Activated naive CD4-positive, alpha-beta T cell treated with anti-CD3 and anti-CD28 coated beads for 36 hours (primary cell): Measurements from ENCODE around the gene LGALS9. TPM values are rescaled to one million over a fixed set of nuclear protein-coding genes. Genes with fewer than 3 reads are reported as not detected.
"Not testable (repeated sequence)": the region's sequence is repeated elsewhere in the genome, so short reads cannot be mapped to it uniquely, and the experiment has no call there.

ENCODE experiments used
- CTCF ChIA-PET: fragments of 350-600 bp; sonication (Branson Sonifier 250); formaldehyde crosslinking; loops from one replicate; lab custom pipeline; 2021; ENCODE audit warnings: antibody characterized with exemption; lab: Charles Lee
- DNase-seq: peaks from one replicate; pipeline ENCODE4 v3.0.0-alpha.2; 2020
- H3K27ac Mint-ChIP-seq: one replicate; pipeline ENCODE4 v1.8.0; 2021; ENCODE audit warnings: mild to moderate bottlenecking, mixed read lengths
- H3K27me3 Mint-ChIP-seq: one replicate; pipeline ENCODE4 v1.8.0; 2021; ENCODE audit warnings: low read depth, mixed read lengths
- H3K36me3 Mint-ChIP-seq: one replicate; pipeline ENCODE4 v1.8.0; 2021; ENCODE audit warnings: low read depth, mixed read lengths
- H3K4me1 Mint-ChIP-seq: one replicate; pipeline ENCODE4 v1.8.0; 2021; ENCODE audit warnings: low read depth, mixed read lengths
- H3K4me3 Mint-ChIP-seq: one replicate; pipeline ENCODE4 v1.8.0; 2021; ENCODE audit warnings: mild to moderate bottlenecking, moderate library complexity, mixed read lengths
- H3K9me3 Mint-ChIP-seq: one replicate; pipeline ENCODE4 v1.8.0; 2021; ENCODE audit warnings: mixed read lengths
- intact Hi-C: fragments of 100-400 bp; cut with micrococcal nuclease; formaldehyde crosslinking; loops from one replicate; pipeline ENCODE4 v1.15.1; 2023
- total RNA-seq, 2 experiments: library from RNA; stranded (reverse); gene quantifications; one replicate each; pipeline ENCODE4 v1.2.3, GENCODE V29; 2021

The LGALS9 gene
- total RNA-seq, 2 experiments from 2014 or later: 80.2 to 81.1 TPM

GRCh38 chr17:27645621-27646020, 14.6 kb downstream of the LGALS9 start:
- intact Hi-C loops, H3K27me3 Mint-ChIP-seq, H3K4me1 Mint-ChIP-seq, H3K4me3 Mint-ChIP-seq, H3K9me3 Mint-ChIP-seq, H3K36me3 Mint-ChIP-seq, H3K27ac Mint-ChIP-seq, DNase-seq: not testable (repeated sequence)
- CTCF ChIA-PET: interaction anchor here (1.8 to 9.4 kb wide), 2 partner anchors 36 to 43 kb away, joined by 7 to 124 read pairs; no protein-coding TSS in a partner anchor

GRCh38 chr17:27646232-27646631, 15.2 kb downstream of the LGALS9 start:
- H3K4me1 Mint-ChIP-seq: no peaks in the 10 kb centered on the region
- H3K27ac Mint-ChIP-seq: no peak overlapping the region
- intact Hi-C loops: no loop called here
- no peaks in the 10 kb centered on the region for H3K9me3 Mint-ChIP-seq
- H3K4me3 Mint-ChIP-seq: no peak overlapping the region
- CTCF ChIA-PET: interaction anchor here (1.0 to 9.4 kb wide), 5 partner anchors 9 to 410 kb away, joined by 3 to 124 read pairs (median 7); no protein-coding TSS in a partner anchor
- DNase-seq: no peak
- H3K27me3 Mint-ChIP-seq: no peaks in the 10 kb centered on the region
- peaks cover 3% of the 10 kb centered on the region for H3K36me3 Mint-ChIP-seq

GRCh38 chr17:27647765-27648164, 16.8 kb downstream of the LGALS9 start:
- DNase-seq: no peak
- CTCF ChIA-PET: interaction anchor here (0.9 to 9.4 kb wide), 6 partner anchors 25 to 411 kb away, joined by 3 to 124 read pairs (median 4); no protein-coding TSS in a partner anchor
- H3K9me3 Mint-ChIP-seq: no peaks in the 10 kb centered on the region
- intact Hi-C loops: loop anchor here (1.0 kb wide), 1 partner anchor 44 kb away; no protein-coding TSS in a partner anchor
- H3K4me3 Mint-ChIP-seq: no peak overlapping the region
- no peaks in the 10 kb centered on the region for H3K27me3 Mint-ChIP-seq
- peaks cover 3% of the 10 kb centered on the region for H3K36me3 Mint-ChIP-seq
- H3K4me1 Mint-ChIP-seq: no peaks in the 10 kb centered on the region
- no peak overlapping the region for H3K27ac Mint-ChIP-seq

GRCh38 chr17:27649111-27649571, 18.2 kb downstream of the LGALS9 start:
- CTCF ChIA-PET: interaction anchor here (1.3 to 9.4 kb wide), 2 partner anchors 10 to 47 kb away, joined by 4 to 124 read pairs; no protein-coding TSS in a partner anchor
- H3K9me3 Mint-ChIP-seq, H3K27ac Mint-ChIP-seq, H3K27me3 Mint-ChIP-seq, H3K4me3 Mint-ChIP-seq, DNase-seq, H3K36me3 Mint-ChIP-seq, intact Hi-C loops, H3K4me1 Mint-ChIP-seq: not testable (repeated sequence)

- Mint-ChIP-seq H3K4me3 (no peak overlapping the region), H3K9me3 (no peaks in the 10 kb centered on the region), H3K36me3 (peaks cover 1% of the 10 kb centered on the region), H3K4me1 (peaks cover 6% of the 10 kb centered on the region), H3K27ac (no peak overlapping the region), H3K27me3 (no peaks in the 10 kb centered on the region)
- CTCF ChIA-PET: interaction anchor here (1.0 to 9.4 kb wide), 9 partner anchors 10 to 311 kb away, joined by 3 to 124 read pairs (median 9); no protein-coding TSS in a partner anchor
- DNase-seq: no peak
- intact Hi-C loops: no loop called here
Measured at GRCh38 chr17:27649929-27650328, 18.9 kb downstream of the LGALS9 start.

- peaks cover 6% of the 10 kb centered on the region for H3K4me1 Mint-ChIP-seq
- H3K27ac Mint-ChIP-seq: no peak overlapping the region
- peaks cover 1% of the 10 kb centered on the region for H3K36me3 Mint-ChIP-seq
- DNase-seq: no peak
- no peaks in the 10 kb centered on the region for H3K9me3 Mint-ChIP-seq
- intact Hi-C loops: loop anchor here (1.0 kb wide), 4 partner anchors 48 to 412 kb away; no protein-coding TSS in a partner anchor
- H3K4me3 Mint-ChIP-seq: no peak overlapping the region
- no peaks in the 10 kb centered on the region for H3K27me3 Mint-ChIP-seq
- CTCF ChIA-PET: interaction anchor here (0.6 to 9.4 kb wide), 30 partner anchors 9 to 414 kb away, joined by 3 to 124 read pairs (median 4); no protein-coding TSS in a partner anchor
Measured at GRCh38 chr17:27650836-27651235, 19.8 kb downstream of the LGALS9 start.

GRCh38 chr17:27651411-27652345, 20.7 kb downstream of the LGALS9 start:
- Mint-ChIP-seq H3K27ac (no peak overlapping the region), H3K9me3 (no peaks in the 10 kb centered on the region), H3K27me3 (no peaks in the 10 kb centered on the region), H3K36me3 (peaks cover 1% of the 10 kb centered on the region), H3K4me3 (no peak overlapping the region), H3K4me1 (peaks cover 6% of the 10 kb centered on the region)
- intact Hi-C loops: loop anchor here (1.0 kb wide), 4 partner anchors 48 to 412 kb away; no protein-coding TSS in a partner anchor
- peak; percentile 86 for DNase-seq
- CTCF ChIA-PET: interaction anchor here (0.6 to 9.4 kb wide), 34 partner anchors 8 to 455 kb away, joined by 3 to 124 read pairs (median 4); no protein-coding TSS in a partner anchor

GRCh38 chr17:27653449-27653971, 22.5 kb downstream of the LGALS9 start:
- H3K27ac Mint-ChIP-seq, H3K4me1 Mint-ChIP-seq, H3K36me3 Mint-ChIP-seq, intact Hi-C loops, H3K4me3 Mint-ChIP-seq, DNase-seq, H3K27me3 Mint-ChIP-seq, H3K9me3 Mint-ChIP-seq: not testable (repeated sequence)
- CTCF ChIA-PET: interaction anchor here (0.7 to 9.4 kb wide), 16 partner anchors 9 to 417 kb away, joined by 3 to 124 read pairs (median 8); no protein-coding TSS in a partner anchor

- intact Hi-C loops: loop anchor here (1.0 to 2.0 kb wide), 2 partner anchors 102 to 225 kb away; no protein-coding TSS in a partner anchor
Measured at GRCh38 chr17:27654136-27654535, 23.1 kb downstream of the LGALS9 start.

GRCh38 chr17:27654654-27655524, 23.9 kb downstream of the LGALS9 start:
- no peaks in the 10 kb centered on the region for H3K9me3 Mint-ChIP-seq
- peak; percentile 82 for DNase-seq
- H3K4me1 Mint-ChIP-seq: peaks cover 6% of the 10 kb centered on the region
- H3K27me3 Mint-ChIP-seq: no peaks in the 10 kb centered on the region
- H3K27ac Mint-ChIP-seq: no peak overlapping the region
- no peaks in the 10 kb centered on the region for H3K36me3 Mint-ChIP-seq
- intact Hi-C loops: loop anchor here (1.0 to 2.0 kb wide), 2 partner anchors 101 to 224 kb away; no protein-coding TSS in a partner anchor
- H3K4me3 Mint-ChIP-seq: no peak overlapping the region
- CTCF ChIA-PET: interaction anchor here (0.6 to 7.1 kb wide), 51 partner anchors 8 to 594 kb away, joined by 3 to 94 read pairs (median 4); no protein-coding TSS in a partner anchor

More at GRCh38 chr17:27654136-27654535, 23.1 kb downstream of the LGALS9 start:
- no peak for DNase-seq
- Mint-ChIP-seq H3K36me3 (no peaks in the 10 kb centered on the region), H3K4me1 (peaks cover 6% of the 10 kb centered on the region), H3K27me3 (no peaks in the 10 kb centered on the region), H3K4me3 (no peak overlapping the region), H3K27ac (no peak overlapping the region), H3K9me3 (no peaks in the 10 kb centered on the region)
- CTCF ChIA-PET: interaction anchor here (0.6 to 7.1 kb wide), 44 partner anchors 9 to 595 kb away, joined by 3 to 94 read pairs (median 4); no protein-coding TSS in a partner anchor

GRCh38 chr17:27655525-27656111, 24.6 kb downstream of the LGALS9 start:
- intact Hi-C loops: loop anchor here (2.0 kb wide), 1 partner anchor 223 kb away; no protein-coding TSS in a partner anchor
- CTCF ChIA-PET: interaction anchor here (0.6 to 7.1 kb wide), 19 partner anchors 9 to 419 kb away, joined by 3 to 94 read pairs (median 6); no protein-coding TSS in a partner anchor
- H3K4me1 Mint-ChIP-seq, H3K27me3 Mint-ChIP-seq, H3K4me3 Mint-ChIP-seq, H3K9me3 Mint-ChIP-seq, H3K36me3 Mint-ChIP-seq, H3K27ac Mint-ChIP-seq, DNase-seq: not testable (repeated sequence)
